ENCODE results near the gene DPP7. TPM values are rescaled to one million over a fixed set of nuclear protein-coding genes. Genes with fewer than 3 reads are reported as not detected.

DPP7 gene
- total RNA-seq, 2 experiments from 2014 or later = 154 to 182 TPM

- intact Hi-C loops (cut with micrococcal nuclease; ENCODE audit: unreplicated experiment) = no loop called here
- peaks cover 12% of the 10 kb centered on the region for H3K4me1 ChIP-seq (ENCODE audit: insufficient read depth, low read length, poor library complexity, severe bottlenecking)
- no peak overlapping the region for H2AFZ ChIP-seq (ENCODE audit: low read length)
- ChIA-PET POLR2A (no interaction called here), CTCF (ENCODE audit: unreplicated experiment) (no interaction called here)
- H3K9me3 ChIP-seq (ENCODE audit: low read length) = no peaks in the 10 kb centered on the region
- H3K4me2 ChIP-seq (ENCODE audit: low read length) = no peak overlapping the region
- H3K27ac ChIP-seq (ENCODE audit: low read depth, low read length, poor library complexity, severe bottlenecking) = no peak overlapping the region
- no peak for DNase-seq (ENCODE audit: low spot score)
- H3K9me2 ChIP-seq (ENCODE audit: insufficient read depth, low read length) = no peaks in the 10 kb centered on the region
- no peak overlapping the region for H3K4me3 ChIP-seq (ENCODE audit: low read depth, low read length, poor library complexity, severe bottlenecking)
- H4K20me1 ChIP-seq (ENCODE audit: insufficient read depth, low read length) = no peaks in the 10 kb centered on the region
- no TSS peak for BruUV-seq (replicated peaks)
- no peaks in the 10 kb centered on the region for H3K79me2 ChIP-seq (ENCODE audit: insufficient read depth, low read depth, low read length)
- no peak for TF ChIP-seq EZH2phosphoT487 (IDR thresholded peaks at IDR 0.05; ENCODE audit: borderline replicate concordance, low read depth, low read length)
- no peak for TF ChIP-seq CTCF (conservative IDR thresholded peaks at IDR 0.05; ENCODE audit: low read length)
- no peaks in the 10 kb centered on the region for H3K36me3 ChIP-seq (ENCODE audit: insufficient read depth, low read length)
Measured at GRCh38 chr9:137145731-137146526, 31.4 kb upstream of the DPP7 start.

GRCh38 chr9:137143459-137143858 lies 28.9 kb upstream of the DPP7 start:
- no TSS peak for BruUV-seq (replicated peaks)
- TF ChIP-seq EZH2phosphoT487 (IDR thresholded peaks at IDR 0.05; ENCODE audit: borderline replicate concordance, low read depth, low read length) (no peak), CTCF (conservative IDR thresholded peaks at IDR 0.05; ENCODE audit: low read length) (no peak)

More at GRCh38 chr9:137143459-137143858, 28.9 kb upstream of the DPP7 start:
- no peak for DNase-seq (ENCODE audit: low spot score)
- H3K4me2 ChIP-seq (ENCODE audit: low read length) = no peak overlapping the region
- H2AFZ ChIP-seq (ENCODE audit: low read length) = no peak overlapping the region
- H3K9me3 ChIP-seq (ENCODE audit: low read length) = no peaks in the 10 kb centered on the region
- H3K4me1 ChIP-seq (ENCODE audit: insufficient read depth, low read length, poor library complexity, severe bottlenecking) = no peaks in the 10 kb centered on the region
- intact Hi-C loops (cut with micrococcal nuclease; ENCODE audit: unreplicated experiment) = no loop called here
- ChIA-PET POLR2A (no interaction called here), CTCF (ENCODE audit: unreplicated experiment) (interaction anchor here (0.6 kb wide), 1 partner anchor 93 kb away, joined by 3 read pairs; no protein-coding TSS in a partner anchor)
- H3K4me3 ChIP-seq (ENCODE audit: low read depth, low read length, poor library complexity, severe bottlenecking) = no peak overlapping the region
- no peaks in the 10 kb centered on the region for H3K9me2 ChIP-seq (ENCODE audit: insufficient read depth, low read length)
- H4K20me1 ChIP-seq (ENCODE audit: insufficient read depth, low read length) = no peaks in the 10 kb centered on the region
- H3K36me3 ChIP-seq (ENCODE audit: insufficient read depth, low read length) = no peaks in the 10 kb centered on the region
- no peaks in the 10 kb centered on the region for H3K79me2 ChIP-seq (ENCODE audit: insufficient read depth, low read depth, low read length)
- H3K27ac ChIP-seq (ENCODE audit: low read depth, low read length, poor library complexity, severe bottlenecking) = no peak overlapping the region

Measured in OCI-LY7 (cell line).